ENCODE measurements around the gene RAB13.

The RAB13 gene

DNA sequence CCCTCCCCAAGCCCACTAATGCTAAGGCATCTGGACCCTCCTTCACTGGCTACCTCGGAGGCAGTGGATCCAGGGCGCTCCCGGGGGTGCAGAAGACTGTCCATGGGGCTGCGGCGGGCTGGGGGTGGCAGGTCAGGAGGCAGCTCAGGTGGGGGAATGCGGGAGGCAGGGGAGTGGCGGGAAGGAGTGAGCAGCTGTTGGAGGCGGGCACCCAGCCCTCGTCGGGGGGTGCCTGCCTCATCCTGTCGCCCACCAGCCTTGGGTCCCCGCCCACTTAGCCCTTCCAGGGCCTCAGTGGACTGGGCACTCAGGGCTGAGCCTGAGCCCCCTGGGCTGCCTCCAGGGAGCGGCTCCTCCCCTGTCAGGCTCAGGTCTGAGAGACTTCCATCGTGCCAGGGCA, 52.7 kb downstream of the RAB13 start:
- H3K4me3 ChIP-seq (ENCODE audit: low read depth in 1 of 2, low read length in 1 of 2) = no peak overlapping the region
- H3K27me3 ChIP-seq = no peaks in the 10 kb centered on the region
- no peaks in the 10 kb centered on the region for H3K4me1 ChIP-seq (ENCODE audit: control insufficient read depth in 1 of 2, insufficient read depth in 1 of 2, low read depth in 1 of 2, low read length in 1 of 2)
- H3K36me3 ChIP-seq = peaks cover 97% of the 10 kb centered on the region
- no peak overlapping the region for H3K27ac ChIP-seq
- TF ChIP-seq, protein P1, sequence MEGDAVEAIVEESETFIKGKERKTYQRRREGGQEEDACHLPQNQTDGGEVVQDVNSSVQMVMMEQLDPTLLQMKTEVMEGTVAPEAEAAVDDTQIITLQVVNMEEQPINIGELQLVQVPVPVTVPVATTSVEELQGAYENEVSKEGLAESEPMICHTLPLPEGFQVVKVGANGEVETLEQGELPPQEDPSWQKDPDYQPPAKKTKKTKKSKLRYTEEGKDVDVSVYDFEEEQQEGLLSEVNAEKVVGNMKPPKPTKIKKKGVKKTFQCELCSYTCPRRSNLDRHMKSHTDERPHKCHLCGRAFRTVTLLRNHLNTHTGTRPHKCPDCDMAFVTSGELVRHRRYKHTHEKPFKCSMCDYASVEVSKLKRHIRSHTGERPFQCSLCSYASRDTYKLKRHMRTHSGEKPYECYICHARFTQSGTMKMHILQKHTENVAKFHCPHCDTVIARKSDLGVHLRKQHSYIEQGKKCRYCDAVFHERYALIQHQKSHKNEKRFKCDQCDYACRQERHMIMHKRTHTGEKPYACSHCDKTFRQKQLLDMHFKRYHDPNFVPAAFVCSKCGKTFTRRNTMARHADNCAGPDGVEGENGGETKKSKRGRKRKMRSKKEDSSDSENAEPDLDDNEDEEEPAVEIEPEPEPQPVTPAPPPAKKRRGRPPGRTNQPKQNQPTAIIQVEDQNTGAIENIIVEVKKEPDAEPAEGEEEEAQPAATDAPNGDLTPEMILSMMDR (IDR thresholded peaks at IDR 0.05) = no peak
- no peaks in the 10 kb centered on the region for H3K9me3 ChIP-seq

DNA sequence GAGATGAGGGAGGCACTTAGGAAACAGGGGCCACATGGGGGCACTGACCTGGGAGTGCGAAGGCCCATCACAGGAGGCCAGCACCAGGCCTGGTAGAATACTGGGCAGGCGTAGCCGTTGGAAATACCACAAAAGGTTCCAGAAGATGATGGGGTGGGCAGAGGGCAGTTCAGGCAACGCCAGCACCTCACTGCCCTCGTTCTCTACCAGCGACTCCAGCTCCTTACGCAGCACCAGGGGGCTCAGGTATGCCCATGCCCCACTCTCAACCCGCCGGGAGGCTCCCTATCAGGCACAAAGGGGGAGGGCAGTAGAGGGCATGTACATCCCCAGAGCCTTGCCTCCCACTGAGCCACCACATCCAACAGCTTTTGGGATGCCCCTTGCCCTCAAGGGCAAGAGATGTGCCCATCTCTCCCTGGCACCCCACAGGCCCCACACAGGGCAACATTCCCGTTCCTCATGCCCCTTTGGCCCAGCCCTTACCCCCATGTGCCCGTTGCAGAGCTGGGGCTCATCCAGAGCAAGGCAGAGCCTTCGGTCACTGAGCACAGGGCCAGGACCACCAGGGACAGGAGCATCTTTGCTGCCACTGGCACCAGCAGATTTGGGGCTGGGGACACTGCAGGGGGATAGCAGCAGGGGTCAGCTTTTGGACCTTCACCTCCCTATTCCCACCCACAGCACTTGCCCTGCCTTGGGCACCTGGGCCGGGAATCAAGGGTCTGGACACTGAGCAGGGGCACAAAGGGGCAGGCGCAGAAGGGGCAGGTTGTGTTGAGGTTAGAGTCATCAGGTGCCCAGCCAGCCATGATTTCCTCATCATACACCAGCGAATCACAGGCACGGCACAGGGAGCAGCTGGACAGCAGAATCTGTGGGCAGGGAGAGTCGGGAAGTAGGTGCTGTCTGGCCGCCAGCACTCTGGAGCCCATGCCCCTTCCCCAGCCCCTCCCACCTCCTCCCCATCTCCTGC, 53.7 kb downstream of the RAB13 start:
- peaks cover 87% of the 10 kb centered on the region for H3K36me3 ChIP-seq

More for the DNA sequence above, 53.7 kb downstream of the RAB13 start:
- H3K9me3 ChIP-seq = no peaks in the 10 kb centered on the region
- H3K4me1 ChIP-seq (ENCODE audit: control insufficient read depth in 1 of 2, insufficient read depth in 1 of 2, low read depth in 1 of 2, low read length in 1 of 2) = no peaks in the 10 kb centered on the region
- no peak overlapping the region for H3K27ac ChIP-seq
- no peaks in the 10 kb centered on the region for H3K27me3 ChIP-seq
- H3K4me3 ChIP-seq (ENCODE audit: low read depth in 1 of 2, low read length in 1 of 2) = no peak overlapping the region
- TF ChIP-seq, protein P1 (IDR thresholded peaks at IDR 0.05) = no peak
